SU-DHL-6 (cell line): ENCODE measurements around the gene OR5A2.

Source experiments
- H2AFZ ChIP-seq: fragments of 200-600 bp; sonication (generic); 2 replicates; pipeline ENCODE4 v1.6.1; 2014; ENCODE audit warnings: low read depth, mild to moderate bottlenecking, moderate library complexity, mixed read lengths, antibody characterized with exemption, low read length; ENCODE audit not compliant: severe bottlenecking
- H3F3A ChIP-seq: fragments of 200-600 bp; shearing (Covaris generic); 2 replicates; pipeline ENCODE4 v1.6.0; 2016; ENCODE audit warnings: antibody characterized with exemption, mild to moderate bottlenecking; ENCODE audit not compliant: insufficient read depth
- H3K27ac ChIP-seq: fragments of 200-600 bp; sonication (generic); 2 replicates; pipeline ENCODE4 v1.5.1; 2016; ENCODE audit warnings: low read depth, mild to moderate bottlenecking, low read length, moderate library complexity, mixed read lengths
- H3K27me3 ChIP-seq: fragments of 200-600 bp; sonication (generic), shearing (Covaris generic); 2 replicates; pipeline ENCODE4 v1.6.0; 2014; ENCODE audit warnings: mild to moderate bottlenecking, low read length
- H3K36me3 ChIP-seq: fragments of 200-600 bp; sonication (generic); 2 replicates; pipeline ENCODE4 v1.6.1; 2014; ENCODE audit warnings: mild to moderate bottlenecking, low read length, mixed read lengths
- H3K4me2 ChIP-seq: fragments of 300-600, 200-600 bp; shearing (Covaris generic), sonication (generic); 2 replicates; pipeline ENCODE4 v1.6.0; 2014; ENCODE audit warnings: low read length, low read depth, mild to moderate bottlenecking; ENCODE audit not compliant: poor library complexity, severe bottlenecking
- H3K4me3 ChIP-seq: fragments of 200-600 bp; sonication (generic); 2 replicates; pipeline ENCODE4 v1.5.1; 2014; ENCODE audit warnings: antibody characterized with exemption, low read length, mild to moderate bottlenecking, mixed read lengths; ENCODE audit not compliant: insufficient read depth, poor library complexity, severe bottlenecking
- H3K79me2 ChIP-seq: fragments of 200-600 bp; sonication (generic); 2 replicates; pipeline ENCODE4 v1.6.1; 2014; ENCODE audit warnings: mild to moderate bottlenecking, low read length, moderate library complexity; ENCODE audit not compliant: insufficient read depth
- H3K9ac ChIP-seq: fragments of 200-600 bp; sonication (generic); 2 replicates; pipeline ENCODE4 v1.7.0; 2014; ENCODE audit warnings: mild to moderate bottlenecking, low read length
- H3K9me2 ChIP-seq: fragments of 200-600 bp; sonication (generic); replicated peaks from 2 replicates; pipeline ENCODE4 v1.6.1; 2014; ENCODE audit warnings: low read length; ENCODE audit not compliant: insufficient read depth
- H3K9me3 ChIP-seq: fragments of 200-600 bp; sonication (generic); 2 replicates; pipeline ENCODE4 v1.6.1; 2014; ENCODE audit warnings: low read length, mixed read lengths; ENCODE audit not compliant: insufficient read depth
- H4K20me1 ChIP-seq: fragments of 200-600 bp; sonication (generic); 2 replicates; pipeline ENCODE4 v1.6.1; 2014; ENCODE audit warnings: low read depth, mild to moderate bottlenecking, antibody characterized with exemption, low read length, moderate library complexity, mixed read lengths
- EZH2phosphoT487 ChIP-seq: fragments of 200-600 bp; sonication (generic), shearing (Covaris generic); conservative IDR thresholded peaks from 2 replicates; pipeline ENCODE4 v1.6.1; 2018; ENCODE audit warnings: mild to moderate bottlenecking, antibody characterized with exemption, low read length, moderate library complexity, mixed read lengths
- TF ChIP-seq, protein P1 (sequence below): fragments of 200-600 bp; sonication (generic); IDR thresholded peaks from one replicate; pipeline ENCODE4 v1.5.1; 2017; ENCODE audit warnings: antibody characterized with exemption, mild to moderate bottlenecking, low read length, moderate library complexity; ENCODE audit not compliant: insufficient read depth, poor library complexity, severe bottlenecking

Gene OR5A2

DNA sequence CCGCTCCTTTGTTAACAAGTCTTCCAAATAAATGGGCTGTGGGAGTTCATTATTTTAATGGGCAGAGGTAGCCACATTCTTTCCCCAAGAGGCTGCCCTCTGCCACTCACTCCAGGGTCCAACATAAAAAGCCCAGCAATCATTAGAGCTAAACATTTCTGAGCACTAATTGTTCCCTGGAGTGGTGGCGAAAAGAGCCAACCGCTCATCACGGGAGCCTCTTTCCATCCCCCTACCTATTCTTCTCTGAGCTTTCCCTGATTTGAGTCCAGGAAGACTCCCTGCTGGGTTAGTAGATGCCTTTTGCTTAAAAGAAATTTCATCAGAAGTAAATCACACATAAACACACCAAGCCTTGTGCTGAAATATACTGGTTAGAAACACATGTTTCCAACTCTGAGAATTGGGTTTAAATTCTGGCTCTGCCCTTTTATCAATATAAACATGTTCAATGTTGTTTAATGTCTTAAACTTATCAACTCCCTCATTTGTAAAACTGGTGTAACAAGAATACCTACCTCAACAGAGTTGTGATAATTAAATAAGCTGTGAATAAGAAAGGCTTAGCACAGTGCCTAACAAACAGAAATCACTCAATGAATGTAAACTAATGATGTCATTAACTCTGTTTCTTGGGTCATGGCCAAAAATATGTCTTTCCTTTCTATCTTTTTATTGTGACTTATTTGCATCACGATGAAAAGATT lies at the start of gene OR5A2:
Gene OR5A2, minus strand, starts transcription at position 53 of the 707 bp plus-strand sequence. CDS start 3,460 bp downstream, outside the sequence.
- no peaks in the 10 kb centered on the region for H3F3A ChIP-seq
- H3K27ac ChIP-seq, result no peak within 1 kb of the TSS
- H3K9ac ChIP-seq, result no peak within 1 kb of the TSS
- no peaks in the 10 kb centered on the region for H4K20me1 ChIP-seq
- H3K79me2 ChIP-seq, result no peaks in the 10 kb centered on the region
- H3K9me3 ChIP-seq, result no peaks in the 10 kb centered on the region
- H3K27me3 ChIP-seq, result no peaks in the 10 kb centered on the region
- TF ChIP-seq, protein P1, sequence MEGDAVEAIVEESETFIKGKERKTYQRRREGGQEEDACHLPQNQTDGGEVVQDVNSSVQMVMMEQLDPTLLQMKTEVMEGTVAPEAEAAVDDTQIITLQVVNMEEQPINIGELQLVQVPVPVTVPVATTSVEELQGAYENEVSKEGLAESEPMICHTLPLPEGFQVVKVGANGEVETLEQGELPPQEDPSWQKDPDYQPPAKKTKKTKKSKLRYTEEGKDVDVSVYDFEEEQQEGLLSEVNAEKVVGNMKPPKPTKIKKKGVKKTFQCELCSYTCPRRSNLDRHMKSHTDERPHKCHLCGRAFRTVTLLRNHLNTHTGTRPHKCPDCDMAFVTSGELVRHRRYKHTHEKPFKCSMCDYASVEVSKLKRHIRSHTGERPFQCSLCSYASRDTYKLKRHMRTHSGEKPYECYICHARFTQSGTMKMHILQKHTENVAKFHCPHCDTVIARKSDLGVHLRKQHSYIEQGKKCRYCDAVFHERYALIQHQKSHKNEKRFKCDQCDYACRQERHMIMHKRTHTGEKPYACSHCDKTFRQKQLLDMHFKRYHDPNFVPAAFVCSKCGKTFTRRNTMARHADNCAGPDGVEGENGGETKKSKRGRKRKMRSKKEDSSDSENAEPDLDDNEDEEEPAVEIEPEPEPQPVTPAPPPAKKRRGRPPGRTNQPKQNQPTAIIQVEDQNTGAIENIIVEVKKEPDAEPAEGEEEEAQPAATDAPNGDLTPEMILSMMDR, result no peak
- TF ChIP-seq EZH2phosphoT487, result no peak
- H3K9me2 ChIP-seq, result no peaks in the 10 kb centered on the region
- H3K4me2 ChIP-seq, result no peak within 1 kb of the TSS
- no peaks in the 10 kb centered on the region for H3K36me3 ChIP-seq
- no peak within 1 kb of the TSS for H2AFZ ChIP-seq
- no peak within 1 kb of the TSS for H3K4me3 ChIP-seq

- H4K20me1 ChIP-seq, result no peaks in the 10 kb centered on the region
- no peak overlapping the region for H3K27ac ChIP-seq
- no peaks in the 10 kb centered on the region for H3K9me2 ChIP-seq
- no peaks in the 10 kb centered on the region for H3K9me3 ChIP-seq
- H3K4me3 ChIP-seq, result no peak overlapping the region
- no peak overlapping the region for H3K4me2 ChIP-seq
- no peaks in the 10 kb centered on the region for H3K36me3 ChIP-seq
- H3K27me3 ChIP-seq, result no peaks in the 10 kb centered on the region
- no peaks in the 10 kb centered on the region for H3F3A ChIP-seq
- no peak overlapping the region for H3K9ac ChIP-seq
- TF ChIP-seq, protein P1, result no peak
- no peak for TF ChIP-seq EZH2phosphoT487
- H3K79me2 ChIP-seq, result no peaks in the 10 kb centered on the region
- H2AFZ ChIP-seq, result no peak overlapping the region
These were observed 49.0 kb upstream of the OR5A2 start for GRCh38 chr11:59475176-59475575.

DNA sequence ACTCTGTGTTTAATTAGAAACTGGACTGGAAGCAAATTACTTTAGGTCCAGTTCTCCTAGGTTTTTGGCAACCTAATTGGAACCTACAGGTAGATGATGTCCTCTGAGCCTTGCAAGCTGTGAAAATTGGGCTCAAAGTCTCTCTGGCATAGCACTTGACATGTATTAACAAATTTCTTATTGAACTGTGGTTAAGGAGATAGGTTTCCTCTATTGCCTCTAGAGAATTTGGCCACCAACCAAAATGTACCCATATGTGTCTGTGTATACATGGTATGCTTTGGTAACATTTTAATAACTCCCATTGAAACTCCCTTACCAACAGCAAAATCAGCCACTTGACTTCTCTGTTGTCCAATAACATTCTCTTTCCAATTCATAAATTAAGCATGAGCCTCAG lies 46.8 kb upstream of the OR5A2 start, which contains the start of gene OR4D10:
Gene OR4D10, plus strand, starts transcription at position 301 of the 400 bp plus-strand sequence. CDS start 4,115 bp downstream, outside the sequence.
- H2AFZ ChIP-seq, result no peak within 1 kb of the TSS
- H3K4me3 ChIP-seq, result no peak within 1 kb of the TSS
- H3K36me3 ChIP-seq, result no peaks in the 10 kb centered on the region
- H3K27me3 ChIP-seq, result no peaks in the 10 kb centered on the region
- no peaks in the 10 kb centered on the region for H3K9me3 ChIP-seq
- no peaks in the 10 kb centered on the region for H3F3A ChIP-seq
- no peaks in the 10 kb centered on the region for H3K79me2 ChIP-seq
- H3K27ac ChIP-seq, result no peak within 1 kb of the TSS
- no peaks in the 10 kb centered on the region for H3K9me2 ChIP-seq
- no peaks in the 10 kb centered on the region for H4K20me1 ChIP-seq
- no peak within 1 kb of the TSS for H3K9ac ChIP-seq
- TF ChIP-seq EZH2phosphoT487, result no peak
- TF ChIP-seq, protein P1, result no peak
- no peak within 1 kb of the TSS for H3K4me2 ChIP-seq
